Suprapubic skin (tissue), 2 donors: ENCODE data around the gene BICRAL.

ENCODE experiments used
- EP300 ChIP-seq: sonication (generic); formaldehyde crosslinking; IDR thresholded peaks from one replicate; pipeline ENCODE4 v1.6.1; 2017; ENCODE audit warnings: antibody characterized with exemption
- POLR2A ChIP-seq, 2 donors: fragments of 450-650 bp; IDR thresholded peaks; one replicate each; pipeline ENCODE4 v1.6.1; 2017; ENCODE audit warnings: antibody characterized with exemption in 2 of 2, mild to moderate bottlenecking in 2 of 2, moderate library complexity in 2 of 2

DNA sequence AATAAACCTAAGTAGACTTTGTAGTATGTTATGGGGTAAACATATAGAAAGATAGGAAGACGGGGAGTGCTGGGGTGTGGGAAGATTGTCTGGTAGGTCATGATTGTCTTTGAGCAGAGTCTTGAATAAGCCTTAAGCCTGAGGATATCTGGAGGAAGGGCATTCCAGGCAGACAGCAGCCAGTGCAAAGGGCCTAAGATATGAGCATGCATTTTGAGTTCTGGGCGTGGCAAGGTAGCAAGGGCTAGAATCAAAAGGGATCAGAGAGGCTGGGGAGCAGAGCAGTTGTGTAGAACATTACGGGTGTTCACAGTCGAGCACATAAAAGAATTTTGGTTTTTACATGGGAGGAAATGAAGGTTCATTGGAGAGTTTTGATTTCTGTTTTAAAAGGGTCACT lies 14.3 kb downstream of the BICRAL start:
- TF ChIP-seq POLR2A (IDR thresholded peaks at IDR 0.05) (no peak), EP300 (no peak)
